HEK293 (cell line): ENCODE results near the gene CDK19.

Experiments used
- CTCF ChIA-PET: fragments of 350-600 bp; formaldehyde crosslinking; extraction: SDS; loops from one replicate; lab custom pipeline; 2021; ENCODE audit warnings: antibody characterized with exemption; lab: Yijun Ruan, JAX
- POLR2A ChIA-PET: fragments of 300-600 bp; formaldehyde crosslinking; extraction: SDS; loops from one replicate; lab custom pipeline; 2020; ENCODE audit warnings: antibody characterized with exemption, inconsistent platforms; lab: Yijun Ruan, JAX
- H3K27ac ChIP-seq: fragments of 200-500 bp; sonication (Bioruptor generic); 2 replicates; pipeline ENCODE4 v1.5.1; 2014; ENCODE audit warnings: low read depth, low read length, control low read depth, inconsistent platforms; ENCODE audit errors: extremely low read depth
- H3K36me3 ChIP-seq, 2 experiments: fragments of 200-500 bp in 1 of 2; sonication (Bioruptor generic) in 1 of 2; 1 replicate in 1 of 2; 2 replicates in 1 of 2; pipeline ENCODE4 v1.5.1; 2014 to 2017; ENCODE audit warnings: inconsistent platforms in 2 of 2, low read length in 2 of 2; ENCODE audit not compliant: control insufficient read depth in 2 of 2, insufficient read depth in 1 of 2
- H3K4me1 ChIP-seq: fragments of 200-500 bp; sonication (Bioruptor generic); 2 replicates; pipeline ENCODE4 v1.5.1; 2014; ENCODE audit warnings: mild to moderate bottlenecking, low read length, inconsistent platforms; ENCODE audit not compliant: control insufficient read depth, insufficient read depth
- H3K4me3 ChIP-seq: 2 replicates; pipeline ENCODE4 v1.5.1; 2011; ENCODE audit warnings: low read depth, mild to moderate bottlenecking, control low read depth, low read length, moderate library complexity
- H3K9me3 ChIP-seq: fragments of 200-500 bp; sonication (Bioruptor generic); 2 replicates; pipeline ENCODE4 v1.5.1; 2014; ENCODE audit warnings: low read depth, low read length, inconsistent platforms; ENCODE audit not compliant: control insufficient read depth, insufficient read depth
- EGR2 ChIP-seq: fragments of 450-650 bp; formaldehyde crosslinking; IDR thresholded peaks from 2 replicates; pipeline ENCODE4 v1.5.1; 2016; ENCODE audit warnings: low read depth, missing biosample characterization, missing genetic modification characterization
- IKZF3 ChIP-seq: fragments of 450-650 bp; IDR thresholded peaks from 2 replicates; pipeline ENCODE4 v1.5.0; 2018; ENCODE audit warnings: missing biosample characterization, mild to moderate bottlenecking, missing genetic modification characterization, moderate library complexity
- KLF17 ChIP-seq: fragments of 450-650 bp; formaldehyde crosslinking; IDR thresholded peaks from 2 replicates; pipeline ENCODE4 v1.5.1; 2016; ENCODE audit warnings: missing biosample characterization, missing genetic modification characterization
- RBAK ChIP-seq: fragments of 450-650 bp; formaldehyde crosslinking; IDR thresholded peaks from 2 replicates; pipeline ENCODE4 v1.5.1; 2016; ENCODE audit warnings: missing biosample characterization, missing genetic modification characterization
- REST ChIP-seq: fragments of 450-650 bp; formaldehyde crosslinking; IDR thresholded peaks from 2 replicates; pipeline ENCODE4 v1.5.1; 2016; ENCODE audit warnings: missing biosample characterization, missing genetic modification characterization
- SP7 ChIP-seq: fragments of 450-650 bp; formaldehyde crosslinking; IDR thresholded peaks from 2 replicates; pipeline ENCODE4 v1.5.1; 2016; ENCODE audit warnings: missing biosample characterization, missing genetic modification characterization
- ZBTB8A ChIP-seq: fragments of 450-650 bp; formaldehyde crosslinking; IDR thresholded peaks from 2 replicates; pipeline ENCODE4 v1.5.1; 2016; ENCODE audit warnings: missing biosample characterization, missing genetic modification characterization
- ZFHX2 ChIP-seq: fragments of 450-650 bp; formaldehyde crosslinking; conservative IDR thresholded peaks from 2 replicates; pipeline ENCODE4 v1.5.1; 2016; ENCODE audit warnings: missing biosample characterization, missing genetic modification characterization
- ZNF114 ChIP-seq: fragments of 450-650 bp; formaldehyde crosslinking; IDR thresholded peaks from 2 replicates; pipeline ENCODE4 v1.5.0; 2017; ENCODE audit warnings: missing biosample characterization, missing genetic modification characterization
- ZNF362 ChIP-seq: fragments of 450-650 bp; formaldehyde crosslinking; IDR thresholded peaks from 2 replicates; pipeline ENCODE4 v1.5.1; 2016; ENCODE audit warnings: missing biosample characterization, missing genetic modification characterization
- ZNF518A ChIP-seq: fragments of 450-650 bp; formaldehyde crosslinking; conservative IDR thresholded peaks from 2 replicates; pipeline ENCODE4 v1.5.1; 2016; ENCODE audit warnings: low read depth, missing biosample characterization, missing genetic modification characterization
- ZNF555 ChIP-seq: fragments of 450-650 bp; formaldehyde crosslinking; conservative IDR thresholded peaks from 2 replicates; pipeline ENCODE4 v1.5.1; 2017; ENCODE audit warnings: missing biosample characterization, mild to moderate bottlenecking, missing genetic modification characterization, inconsistent platforms
- ZNF664 ChIP-seq: fragments of 450-650 bp; formaldehyde crosslinking; IDR thresholded peaks from 2 replicates; pipeline ENCODE4 v1.5.1; 2016; ENCODE audit warnings: missing biosample characterization, missing genetic modification characterization
- ZNF768 ChIP-seq: fragments of 450-650 bp; formaldehyde crosslinking; IDR thresholded peaks from 2 replicates; pipeline ENCODE4 v1.5.1; 2018; ENCODE audit warnings: missing biosample characterization, mild to moderate bottlenecking, missing genetic modification characterization
- ZNF776 ChIP-seq: fragments of 450-650 bp; formaldehyde crosslinking; IDR thresholded peaks from 2 replicates; pipeline ENCODE4 v1.5.0; 2017; ENCODE audit warnings: missing biosample characterization, missing genetic modification characterization, borderline replicate concordance
- ZSCAN23 ChIP-seq: fragments of 450-650 bp; formaldehyde crosslinking; IDR thresholded peaks from 2 replicates; pipeline ENCODE4 v1.5.1; 2016; ENCODE audit warnings: missing biosample characterization, missing genetic modification characterization

The CDK19 gene

GRCh38 chr6:110814102-110815014 lies 911 bp downstream of the CDK19 start (continued):
- TF ChIP-seq ZSCAN23 (tag by site-specific recombination) = no peak
- no peak for TF ChIP-seq RBAK (tag by site-specific recombination)
- TF ChIP-seq ZNF768 (tag by site-specific recombination) = no peak
- TF ChIP-seq ZNF776 (tag by site-specific recombination) = no peak
- TF ChIP-seq ZBTB8A (tag by site-specific recombination) = peak; percentile 79

- no peaks in the 10 kb centered on the region for H3K9me3 ChIP-seq
- peak overlapping the region; percentile 79 for H3K27ac ChIP-seq
- POLR2A ChIA-PET = interaction anchor here (0.6 to 4.6 kb wide), 6 partner anchors 57 to 1832 kb away, joined by 3 to 339 read pairs (median 3); partner anchors contain the start of gene AMD1
- CTCF ChIA-PET = interaction anchor here (0.6 to 2.2 kb wide), 5 partner anchors 61 to 399 kb away, joined by 3 to 13 read pairs (median 3); partner anchors contain the start of gene AMD1
- H3K4me3 ChIP-seq = peak overlapping the region; percentile 95
- peak; percentile 87 for TF ChIP-seq REST
- TF ChIP-seq SP7 (tag by site-specific recombination) = peak; percentile 92
- TF ChIP-seq ZNF555 (tag by site-specific recombination) = no peak
- no peak for TF ChIP-seq ZNF518A (tag by site-specific recombination)
- TF ChIP-seq IKZF3 (tag by site-specific recombination) = 0 out of 2 replicates have a peak, but pooled peaks have one; percentile 9
- peaks cover 10% of the 10 kb centered on the region; the same call in 1 of the 2 replicates for H3K4me1 ChIP-seq
- H3K36me3 ChIP-seq = no peaks in the 10 kb centered on the region
These were observed 1.7 kb downstream of the CDK19 start for GRCh38 chr6:110813338-110814101.

- no peak overlapping the region for H3K4me3 ChIP-seq
- peaks cover 10% of the 10 kb centered on the region; the same call in 1 of the 2 replicates for H3K4me1 ChIP-seq
- TF ChIP-seq KLF17 (tag by site-specific recombination) = no peak
- TF ChIP-seq ZFHX2 = peak; percentile 58
- no peak for TF ChIP-seq ZNF114 (tag by site-specific recombination)
- TF ChIP-seq EGR2 (tag by site-specific recombination) = peak; percentile 54; the same call in 1 of the 2 replicates
- TF ChIP-seq ZNF362 (tag by site-specific recombination) = peak; percentile 63; the same call in 1 of the 2 replicates
- 0 out of 2 replicates have a peak, but pooled peaks have one; percentile 12 for TF ChIP-seq ZNF664
- no peaks in the 10 kb centered on the region for H3K36me3 ChIP-seq
- ChIA-PET CTCF (interaction anchor here (0.7 to 1.3 kb wide), 4 partner anchors 46 to 130 kb away, joined by 3 to 6 read pairs (median 4); partner anchors contain the start of gene AMD1), POLR2A (interaction anchor here (0.6 to 4.6 kb wide), 3 partner anchors 63 to 177 kb away, joined by 3 to 339 read pairs (median 5); partner anchors contain the start of gene AMD1)
- H3K9me3 ChIP-seq = no peaks in the 10 kb centered on the region
- H3K27ac ChIP-seq = no peak overlapping the region
These were observed 2.5 kb downstream of the CDK19 start for GRCh38 chr6:110812719-110813118.
